Keratinocyte (primary cell): ENCODE data around the gene GDPD1.

ENCODE experiments used
- CTCF ChIP-seq, 3 experiments: IDR thresholded peaks in 1 of 3; conservative IDR thresholded peaks in 1 of 3; optimal IDR thresholded peaks in 1 of 3; 2 replicates in 2 of 3; 3 replicates in 1 of 3; pipeline versions ENCODE3 to v1.5.1; 2011; ENCODE audit warnings: low read length in 3 of 3, mild to moderate bottlenecking in 3 of 3, moderate library complexity in 2 of 3, control low read depth in 1 of 3, inconsistent platforms in 1 of 3; ENCODE audit not compliant: insufficient read depth in 2 of 3; ENCODE audit errors: extremely low read depth in 1 of 3
- EZH2 ChIP-seq: IDR thresholded peaks from one replicate; pipeline ENCODE4 v1.6.1; 2012; ENCODE audit warnings: inconsistent platforms, mild to moderate bottlenecking, low read length, moderate library complexity

DNA sequence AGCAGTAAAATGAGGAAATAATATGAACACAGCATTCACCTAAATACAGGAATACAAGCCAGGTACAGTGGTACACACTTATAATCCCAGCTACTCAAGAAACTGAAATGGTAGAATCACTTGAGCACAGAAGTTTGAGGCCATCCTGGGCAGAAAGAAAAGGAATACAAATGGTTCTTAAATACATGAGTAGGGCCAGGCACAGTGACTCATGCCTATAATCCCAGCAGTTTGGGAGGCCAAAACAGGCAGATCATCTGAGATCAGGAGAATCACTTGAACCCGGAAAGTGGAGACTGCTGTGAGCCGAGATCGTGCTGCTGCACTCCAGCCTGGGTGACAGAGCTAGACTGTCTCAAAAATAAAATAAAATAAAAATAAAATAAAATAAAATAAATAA lies 33.5 kb upstream of the GDPD1 start:
- no peak for TF ChIP-seq CTCF (optimal IDR thresholded peaks at IDR 0.05 in 1 of 3, IDR thresholded peaks at IDR 0.05 in 1 of 3, conservative IDR thresholded peaks at IDR 0.05 in 1 of 3; ENCODE audit: extremely low read depth in 1 of 3, insufficient read depth in 2 of 3, low read length in 3 of 3)
- TF ChIP-seq EZH2: no peak
